GM18861 (cell line): ENCODE measurements around the gene PHF13.
"Not testable (repeated sequence)": the region's sequence is repeated elsewhere in the genome, so short reads cannot be mapped to it uniquely, and the experiment has no call there.

Experiments used
- ATAC-seq: cut with Tn5 transposase; IDR thresholded peaks from one replicate; pipeline ENCODE4 v1.9.1; 2021; ENCODE audit not compliant: unreplicated experiment

PHF13 gene

GRCh38 chr1:6627031-6627430, 13.5 kb downstream of the PHF13 start:
- no peak for ATAC-seq

GRCh38 chr1:6627841-6628545, 14.5 kb downstream of the PHF13 start:
- no peak for ATAC-seq

- no peak for ATAC-seq
Observed at GRCh38 chr1:6628971-6629479, 15.5 kb downstream of the PHF13 start.

- ATAC-seq, result no peak
Observed at GRCh38 chr1:6630027-6630426, 16.5 kb downstream of the PHF13 start.

- ATAC-seq, result no peak
Observed at GRCh38 chr1:6631058-6631457, 17.5 kb downstream of the PHF13 start.

GRCh38 chr1:6632588-6633514, 19.3 kb downstream of the PHF13 start:
- no peak for ATAC-seq

- ATAC-seq, result no peak
Observed at GRCh38 chr1:6634371-6635052, 21.0 kb downstream of the PHF13 start.

GRCh38 chr1:6635161-6635909, 21.8 kb downstream of the PHF13 start:
- no peak for ATAC-seq

- no peak for ATAC-seq
Observed at GRCh38 chr1:6635910-6636760, 22.6 kb downstream of the PHF13 start.

GRCh38 chr1:6636778-6637177, 23.2 kb downstream of the PHF13 start:
- not testable (repeated sequence) for ATAC-seq

- no peak for ATAC-seq
Observed at GRCh38 chr1:6637770-6638169, 24.2 kb downstream of the PHF13 start.

- ATAC-seq, result no peak
Observed at GRCh38 chr1:6638226-6638625, 24.7 kb downstream of the PHF13 start.

- ATAC-seq, result not testable (repeated sequence)
Observed at GRCh38 chr1:6640867-6641266, 27.3 kb downstream of the PHF13 start.

- no peak for ATAC-seq
Observed at GRCh38 chr1:6645018-6645417, 31.5 kb downstream of the PHF13 start.

- no peak for ATAC-seq
Observed at GRCh38 chr1:6646499-6647148, 33.1 kb downstream of the PHF13 start.

- no peak for ATAC-seq
Observed at GRCh38 chr1:6648556-6648955, 35.0 kb downstream of the PHF13 start.

- ATAC-seq, result no peak
Observed at GRCh38 chr1:6651909-6652308, 38.4 kb downstream of the PHF13 start.

- ATAC-seq, result no peak
Observed at GRCh38 chr1:6652986-6653385, 39.5 kb downstream of the PHF13 start.
